Muscle layer of colon (tissue), 2 donors: Measurements from ENCODE around the gene MS4A5.

ENCODE experiments used
- H3K27ac ChIP-seq: one replicate; pipeline ENCODE4 v1.7.0; 2013; ENCODE audit warnings: low read depth, mild to moderate bottlenecking, low read length, moderate library complexity
- H3K27me3 ChIP-seq, 2 donors: one replicate each; pipeline ENCODE4 v1.7.0; 2013; ENCODE audit warnings: low read length in 2 of 2, mild to moderate bottlenecking in 2 of 2; ENCODE audit not compliant: insufficient read depth in 2 of 2, control insufficient read depth in 1 of 2
- H3K36me3 ChIP-seq: one replicate; pipeline ENCODE4 v1.7.0; 2013; ENCODE audit warnings: mild to moderate bottlenecking, low read length; ENCODE audit not compliant: insufficient read depth
- H3K4me1 ChIP-seq: one replicate; pipeline ENCODE4 v1.7.0; 2013; ENCODE audit warnings: mild to moderate bottlenecking, low read length; ENCODE audit not compliant: insufficient read depth
- H3K4me3 ChIP-seq, 2 donors: one replicate each; pipeline ENCODE4 v1.7.0; 2013; ENCODE audit warnings: low read length in 2 of 2, low read depth in 1 of 2, mild to moderate bottlenecking in 1 of 2, moderate library complexity in 1 of 2
- H3K9ac ChIP-seq: one replicate; pipeline ENCODE4 v1.7.0; 2013; ENCODE audit warnings: low read length
- H3K9me3 ChIP-seq: one replicate; pipeline ENCODE4 v1.7.0; 2013; ENCODE audit warnings: mild to moderate bottlenecking, low read length
- donor health status: abdominal sarcoma.
- donor health status: Adenocarcinoma of cecum.

Gene MS4A5

DNA sequence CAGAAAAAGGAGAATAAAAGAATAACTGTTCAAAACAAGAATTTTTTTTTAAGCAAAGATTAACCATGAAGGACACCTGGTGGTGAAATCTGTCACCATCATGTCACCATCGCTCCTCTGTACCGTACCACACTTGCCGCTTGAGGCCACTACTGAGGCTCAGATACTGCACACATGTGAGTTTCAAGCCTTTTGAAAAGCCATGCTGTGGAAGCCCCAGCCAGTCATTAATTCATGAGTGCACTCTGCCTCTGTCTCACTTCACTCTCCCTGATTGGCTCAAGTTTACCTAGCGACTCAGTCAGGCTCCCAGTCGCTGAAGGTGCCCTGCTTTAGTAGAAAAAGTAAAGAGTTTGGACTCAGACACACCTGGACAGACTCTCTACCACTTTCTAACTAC is 56.6 kb downstream of the MS4A5 start:
- no peaks in the 10 kb centered on the region for H3K4me1 ChIP-seq
- H3K27me3 ChIP-seq, result no peaks in the 10 kb centered on the region
- H3K9me3 ChIP-seq, result no peaks in the 10 kb centered on the region
- no peaks in the 10 kb centered on the region for H3K36me3 ChIP-seq
- H3K27ac ChIP-seq, result no peak overlapping the region
- no peak overlapping the region for H3K9ac ChIP-seq
- H3K4me3 ChIP-seq, result no peak overlapping the region

DNA sequence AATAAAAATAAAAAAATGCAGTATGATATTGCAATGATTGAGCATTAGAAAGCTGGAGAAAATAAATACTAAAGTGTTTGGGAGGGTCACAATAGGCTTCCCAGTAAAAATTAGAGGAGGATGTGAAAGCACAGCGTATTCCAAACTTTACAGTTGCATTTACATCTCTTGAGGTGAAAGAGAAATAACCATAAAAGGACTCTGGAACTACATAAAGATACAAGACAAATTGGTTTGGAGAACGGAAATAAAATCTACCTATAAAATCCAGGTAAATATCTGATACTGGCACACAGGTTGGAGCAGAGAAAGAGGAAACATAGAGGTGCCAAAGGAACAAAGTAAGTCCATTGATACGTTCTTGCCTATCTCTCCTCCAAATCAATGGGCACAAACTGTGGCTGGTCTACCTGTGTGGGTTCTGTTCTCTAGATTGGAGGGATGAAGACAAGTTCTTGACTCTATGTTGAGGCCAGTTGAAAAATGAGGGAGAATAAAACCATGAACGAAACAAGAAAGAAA is 63.2 kb downstream of the MS4A5 start, which contains the start of gene MS4A12:
Gene MS4A12, plus strand, starts transcription at position 291 of the 522 bp plus-strand sequence. CDS start 4,541 bp downstream, outside the sequence.
- H3K36me3 ChIP-seq, result no peaks in the 10 kb centered on the region
- no peaks in the 10 kb centered on the region for H3K4me1 ChIP-seq
- H3K9ac ChIP-seq, result no peak within 1 kb of the TSS
- no peaks in the 10 kb centered on the region for H3K27me3 ChIP-seq
- H3K27ac ChIP-seq, result no peak within 1 kb of the TSS
- no peaks in the 10 kb centered on the region for H3K9me3 ChIP-seq
- H3K4me3 ChIP-seq, result no peak within 1 kb of the TSS

DNA sequence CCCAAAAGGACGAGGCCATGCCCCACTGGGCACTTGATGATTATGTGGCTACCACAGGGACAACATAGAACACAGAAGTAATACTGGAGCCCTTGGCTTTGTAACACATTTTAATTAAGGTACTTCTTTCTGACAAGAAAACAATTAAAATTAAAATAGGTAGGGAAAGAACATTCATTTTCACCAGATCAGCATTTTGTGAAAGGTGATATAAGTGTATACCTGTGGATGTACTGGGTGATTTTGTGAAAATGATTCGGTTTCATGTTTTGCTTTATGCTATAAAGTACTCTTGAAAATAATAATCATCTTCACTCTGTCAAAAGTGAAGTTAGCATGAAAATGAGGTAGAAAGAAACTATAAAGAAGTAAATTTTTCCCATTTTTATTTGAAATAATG is 64.1 kb downstream of the MS4A5 start:
- Histone ChIP-seq H3K4me3 (no peak overlapping the region), H3K9ac (no peak overlapping the region), H3K9me3 (no peaks in the 10 kb centered on the region), H3K27ac (no peak overlapping the region), H3K27me3 (no peaks in the 10 kb centered on the region), H3K36me3 (no peaks in the 10 kb centered on the region), H3K4me1 (no peaks in the 10 kb centered on the region)
